ENCODE measurements around the gene HOXD4. TPM values are rescaled to one million over a fixed set of nuclear protein-coding genes. Genes with fewer than 3 reads are reported as not detected.

Gene HOXD4
- total RNA-seq, 1 experiment from 2014 or later = 1.4 TPM

- Histone ChIP-seq H3K27ac (ENCODE audit: low read length) (peak overlapping the region; percentile 31; the same call in 1 of the 2 replicates), H3K4me3 (ENCODE audit: low read depth in 2 of 2, low read length in 2 of 2) (no peak overlapping the region), H3K27me3 (ENCODE audit: control insufficient read depth, insufficient read depth, low read length) (no peaks in the 10 kb centered on the region), H3K36me3 (ENCODE audit: control insufficient read depth, insufficient read depth, low read length) (no peaks in the 10 kb centered on the region), H3K4me1 (ENCODE audit: control insufficient read depth, insufficient read depth, low read length) (peaks cover 14% of the 10 kb centered on the region), H3K9me3 (ENCODE audit: control insufficient read depth, insufficient read depth, low read depth, low read length) (no peaks in the 10 kb centered on the region)
- no peak for TF ChIP-seq SIN3A (IDR thresholded peaks at IDR 0.05; ENCODE audit: borderline replicate concordance, insufficient read depth, low read depth, low read length)
- TF ChIP-seq POLR2AphosphoS5 (IDR thresholded peaks at IDR 0.05; ENCODE audit: low read depth, low read length) = no peak
- TF ChIP-seq TCF7L2 (IDR thresholded peaks at IDR 0.05; ENCODE audit: low read depth, low read length) = no peak
- TF ChIP-seq REST (IDR thresholded peaks at IDR 0.05; ENCODE audit: insufficient read depth in 1 of 2, low read depth in 2 of 2, low read length in 1 of 2) = no peak
- TF ChIP-seq, protein P1, sequence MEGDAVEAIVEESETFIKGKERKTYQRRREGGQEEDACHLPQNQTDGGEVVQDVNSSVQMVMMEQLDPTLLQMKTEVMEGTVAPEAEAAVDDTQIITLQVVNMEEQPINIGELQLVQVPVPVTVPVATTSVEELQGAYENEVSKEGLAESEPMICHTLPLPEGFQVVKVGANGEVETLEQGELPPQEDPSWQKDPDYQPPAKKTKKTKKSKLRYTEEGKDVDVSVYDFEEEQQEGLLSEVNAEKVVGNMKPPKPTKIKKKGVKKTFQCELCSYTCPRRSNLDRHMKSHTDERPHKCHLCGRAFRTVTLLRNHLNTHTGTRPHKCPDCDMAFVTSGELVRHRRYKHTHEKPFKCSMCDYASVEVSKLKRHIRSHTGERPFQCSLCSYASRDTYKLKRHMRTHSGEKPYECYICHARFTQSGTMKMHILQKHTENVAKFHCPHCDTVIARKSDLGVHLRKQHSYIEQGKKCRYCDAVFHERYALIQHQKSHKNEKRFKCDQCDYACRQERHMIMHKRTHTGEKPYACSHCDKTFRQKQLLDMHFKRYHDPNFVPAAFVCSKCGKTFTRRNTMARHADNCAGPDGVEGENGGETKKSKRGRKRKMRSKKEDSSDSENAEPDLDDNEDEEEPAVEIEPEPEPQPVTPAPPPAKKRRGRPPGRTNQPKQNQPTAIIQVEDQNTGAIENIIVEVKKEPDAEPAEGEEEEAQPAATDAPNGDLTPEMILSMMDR (IDR thresholded peaks at IDR 0.05) = no peak
- in situ Hi-C loops (cut with HindIII; ENCODE audit: low pct_unique_long_range_greater_than_20kb, low sequenced_read_pairs) = no loop called here
- intact Hi-C loops (cut with micrococcal nuclease; ENCODE audit: unreplicated experiment) = loop anchor here (2.0 kb wide), 2 partner anchors 419 to 505 kb away; no protein-coding TSS in a partner anchor
- BruUV-seq (replicated peaks) = no TSS peak
- ChIA-PET CTCF (no interaction called here), POLR2A (no interaction called here)
- no peak for ATAC-seq
- DNase-seq (ENCODE audit: low read depth, low spot score) = no peak
These were observed 17.3 kb upstream of the HOXD4 start for GRCh38 chr2:176134035-176134434.

DNA sequence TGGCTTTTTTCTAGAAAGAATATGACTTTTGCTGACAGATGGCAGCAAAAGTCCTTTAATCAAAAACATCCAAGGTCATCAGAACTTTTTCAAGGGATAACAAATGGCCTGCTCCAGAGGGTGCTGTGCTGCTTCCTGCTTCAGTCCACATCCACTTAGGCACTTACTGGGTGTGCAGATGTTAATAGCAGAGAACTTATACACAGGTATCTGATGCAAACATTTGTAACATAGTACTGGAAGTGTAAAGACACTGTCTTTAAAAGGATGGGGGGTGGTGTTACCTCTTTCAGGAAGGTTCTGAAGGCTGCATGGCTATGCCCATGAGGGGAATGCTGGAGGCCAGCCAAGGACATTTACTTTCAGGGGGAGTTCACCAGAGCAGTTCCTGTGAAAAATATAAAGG lies 16.3 kb upstream of the HOXD4 start:
- H3K27ac ChIP-seq (ENCODE audit: low read length) = peak overlapping the region; percentile 77
- in situ Hi-C loops (cut with HindIII; ENCODE audit: low pct_unique_long_range_greater_than_20kb, low sequenced_read_pairs) = no loop called here
- H3K4me1 ChIP-seq (ENCODE audit: control insufficient read depth, insufficient read depth, low read length) = peaks cover 15% of the 10 kb centered on the region
- ATAC-seq (no peak), DNase-seq (ENCODE audit: low read depth, low spot score) (no peak)
- CTCF ChIA-PET = no interaction called here
- TF ChIP-seq, protein P1 (IDR thresholded peaks at IDR 0.05) = peak; percentile 29; the same call in 1 of the 2 replicates
- TF ChIP-seq POLR2AphosphoS5 (IDR thresholded peaks at IDR 0.05; ENCODE audit: low read depth, low read length) = no peak
- H3K9me3 ChIP-seq (ENCODE audit: control insufficient read depth, insufficient read depth, low read depth, low read length) = no peaks in the 10 kb centered on the region
- POLR2A ChIA-PET = no interaction called here
- no peak overlapping the region for H3K4me3 ChIP-seq (ENCODE audit: low read depth in 2 of 2, low read length in 2 of 2)
- H3K36me3 ChIP-seq (ENCODE audit: control insufficient read depth, insufficient read depth, low read length) = no peaks in the 10 kb centered on the region
- H3K27me3 ChIP-seq (ENCODE audit: control insufficient read depth, insufficient read depth, low read length) = no peaks in the 10 kb centered on the region
- BruUV-seq (replicated peaks) = no TSS peak
- intact Hi-C loops (cut with micrococcal nuclease; ENCODE audit: unreplicated experiment) = loop anchor here (2.0 kb wide), 2 partner anchors 418 to 504 kb away; no protein-coding TSS in a partner anchor
